Gastroesophageal sphincter (tissue), 4 donors: ENCODE results near the gene RAD51B. TPM values are rescaled to one million over a fixed set of nuclear protein-coding genes. Genes with fewer than 3 reads are reported as not detected.

Source experiments
- ATAC-seq: fragments of 150-250 bp; one replicate; pipeline ENCODE4 v1.9.1; 2016; ENCODE audit warnings: mild to moderate bottlenecking, moderate library complexity
- H3K27ac ChIP-seq, 4 donors: fragments of 200-600 bp; sonication (generic) in 3 of 4; 1 replicate in 3 of 4; 2 replicates in 1 of 4; pipeline ENCODE4 v1.5.1; 2016 to 2019
- H3K27me3 ChIP-seq: fragments of 200-600 bp; sonication (generic); one replicate; pipeline ENCODE4 v1.5.1; 2019
- H3K36me3 ChIP-seq, 2 donors: fragments of 200-600 bp; sonication (generic); one replicate each; pipeline ENCODE4 v1.5.1; 2019; ENCODE audit warnings: control low read depth in 1 of 2
- H3K4me1 ChIP-seq, 3 donors: fragments of 200-600 bp; sonication (generic); 1 replicate in 2 of 3; 2 replicates in 1 of 3; pipeline ENCODE4 v1.5.1; 2016 to 2019; ENCODE audit warnings: control low read depth in 2 of 3
- H3K4me3 ChIP-seq, 2 donors: fragments of 200-600 bp; sonication (generic); one replicate each; pipeline ENCODE4 v1.5.1; 2019; ENCODE audit warnings: mild to moderate bottlenecking in 1 of 2, moderate library complexity in 1 of 2
- H3K9me3 ChIP-seq, 3 donors: fragments of 200-600 bp; sonication (generic); one replicate each; pipeline ENCODE4 v1.5.1; 2017 to 2019; ENCODE audit warnings: control low read depth in 2 of 3
- EP300 ChIP-seq: sonication (generic); formaldehyde crosslinking; IDR thresholded peaks from one replicate; pipeline ENCODE4 v1.6.1; 2017; ENCODE audit warnings: antibody characterized with exemption, mild to moderate bottlenecking
- POLR2A ChIP-seq, 2 donors: fragments of 450-650 bp; IDR thresholded peaks; one replicate each; pipeline ENCODE4 v1.6.1; 2017; ENCODE audit warnings: antibody characterized with exemption in 2 of 2, mild to moderate bottlenecking in 2 of 2, moderate library complexity in 1 of 2
- POLR2AphosphoS5 ChIP-seq: sonication (generic); formaldehyde crosslinking; IDR thresholded peaks from one replicate; pipeline ENCODE4 v1.6.1; 2017; ENCODE audit warnings: antibody characterized with exemption
- WGBS, 2 donors: methylation state at CpG; one replicate each; pipeline ENCODE4 v1.1.5; 2018; ENCODE audit warnings: low coverage in 1 of 2; 5-methylcytosine and 5-hydroxymethylcytosine counted together
- total RNA-seq, 4 donors: library from RNA; depleted of rRNA; stranded (reverse); fragments of >200 nt; gene quantifications; one replicate each; pipeline ENCODE4 v1.1.0, GENCODE V29; 2016
- TF ChIP-seq, protein P1 (sequence below), 4 experiments: fragments of 200-600 bp in 2 of 4; fragments of 450-650 bp in 2 of 4; sonication (generic) in 1 of 4; IDR thresholded peaks; one replicate each; pipeline ENCODE4 v1.5.1; 2017 to 2019; ENCODE audit warnings: antibody characterized with exemption in 4 of 4, mild to moderate bottlenecking in 2 of 4, moderate library complexity in 2 of 4

RAD51B gene
- total RNA-seq, 4 donors from 2014 or later = 5.1 to 7.0 (median 6.0) TPM

GRCh38 chr14:68331991-68332390 lies 512.4 kb downstream of the RAD51B start:
- Histone ChIP-seq H3K4me1 (no peaks in the 10 kb centered on the region), H3K9me3 (no peaks in the 10 kb centered on the region), H3K4me3 (no peak overlapping the region), H3K36me3 (no peaks in the 10 kb centered on the region), H3K27me3 (no peaks in the 10 kb centered on the region), H3K27ac (no peak overlapping the region)
- TF ChIP-seq POLR2AphosphoS5 (no peak), EP300 (no peak), POLR2A (IDR thresholded peaks at IDR 0.05) (no peak)
- TF ChIP-seq, protein P1, sequence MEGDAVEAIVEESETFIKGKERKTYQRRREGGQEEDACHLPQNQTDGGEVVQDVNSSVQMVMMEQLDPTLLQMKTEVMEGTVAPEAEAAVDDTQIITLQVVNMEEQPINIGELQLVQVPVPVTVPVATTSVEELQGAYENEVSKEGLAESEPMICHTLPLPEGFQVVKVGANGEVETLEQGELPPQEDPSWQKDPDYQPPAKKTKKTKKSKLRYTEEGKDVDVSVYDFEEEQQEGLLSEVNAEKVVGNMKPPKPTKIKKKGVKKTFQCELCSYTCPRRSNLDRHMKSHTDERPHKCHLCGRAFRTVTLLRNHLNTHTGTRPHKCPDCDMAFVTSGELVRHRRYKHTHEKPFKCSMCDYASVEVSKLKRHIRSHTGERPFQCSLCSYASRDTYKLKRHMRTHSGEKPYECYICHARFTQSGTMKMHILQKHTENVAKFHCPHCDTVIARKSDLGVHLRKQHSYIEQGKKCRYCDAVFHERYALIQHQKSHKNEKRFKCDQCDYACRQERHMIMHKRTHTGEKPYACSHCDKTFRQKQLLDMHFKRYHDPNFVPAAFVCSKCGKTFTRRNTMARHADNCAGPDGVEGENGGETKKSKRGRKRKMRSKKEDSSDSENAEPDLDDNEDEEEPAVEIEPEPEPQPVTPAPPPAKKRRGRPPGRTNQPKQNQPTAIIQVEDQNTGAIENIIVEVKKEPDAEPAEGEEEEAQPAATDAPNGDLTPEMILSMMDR (IDR thresholded peaks at IDR 0.05) = no peak
- WGBS, 2 donors = 44 to 73% methylated on average over 1 of the region's 1 CpG
- ATAC-seq = no peak

GRCh38 chr14:68333262-68333661 lies 513.7 kb downstream of the RAD51B start:
- 67 to 77% methylated on average over 1 to 2 of the region's 2 CpGs for WGBS, 2 donors
- Histone ChIP-seq H3K4me3 (no peak overlapping the region), H3K27ac (no peak overlapping the region), H3K9me3 (no peaks in the 10 kb centered on the region), H3K36me3 (no peaks in the 10 kb centered on the region), H3K27me3 (no peaks in the 10 kb centered on the region), H3K4me1 (peaks cover 0 to 6% (median 0%) of the 10 kb centered on the region in 3 donors)
- TF ChIP-seq, protein P1 (IDR thresholded peaks at IDR 0.05) = no peak
- TF ChIP-seq POLR2A (IDR thresholded peaks at IDR 0.05) (no peak), EP300 (no peak), POLR2AphosphoS5 (no peak)
- no peak for ATAC-seq

DNA sequence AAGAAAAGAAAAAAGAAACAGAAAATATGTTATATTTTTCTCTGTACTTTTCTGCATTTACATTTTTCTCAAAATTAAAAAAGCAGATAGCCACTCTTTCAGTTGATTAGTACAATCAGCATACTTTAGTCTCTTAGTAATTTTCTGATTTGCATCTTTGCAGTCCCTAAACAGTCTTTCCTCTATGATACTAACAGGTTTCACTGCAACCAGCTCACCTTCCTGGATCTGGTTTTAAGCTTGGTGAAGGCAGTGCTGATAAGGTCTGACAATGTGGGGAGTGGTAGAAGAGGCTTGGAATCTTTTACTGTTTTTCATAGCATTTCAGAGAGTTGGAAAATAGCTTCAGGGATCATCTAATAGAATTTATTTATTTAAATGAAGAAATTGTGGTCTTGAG lies 515.7 kb downstream of the RAD51B start:
- no peaks in the 10 kb centered on the region for H3K27me3 ChIP-seq
- no peaks in the 10 kb centered on the region for H3K36me3 ChIP-seq
- H3K4me3 ChIP-seq = no peak overlapping the region
- ATAC-seq = no peak
- H3K9me3 ChIP-seq = no peaks in the 10 kb centered on the region
- no peak for TF ChIP-seq POLR2A (IDR thresholded peaks at IDR 0.05)
- no peak for TF ChIP-seq EP300
- TF ChIP-seq, protein P1 (IDR thresholded peaks at IDR 0.05) = no peak
- no peak for TF ChIP-seq POLR2AphosphoS5
- peaks cover 0 to 10% (median 0%) of the 10 kb centered on the region in 3 donors for H3K4me1 ChIP-seq
- H3K27ac ChIP-seq = no peak overlapping the region

- Histone ChIP-seq H3K27me3 (no peaks in the 10 kb centered on the region), H3K9me3 (no peaks in the 10 kb centered on the region), H3K36me3 (no peaks in the 10 kb centered on the region), H3K27ac (no peak overlapping the region), H3K4me1 (peaks cover 0 to 18% (median 0%) of the 10 kb centered on the region in 3 donors), H3K4me3 (no peak overlapping the region)
- 95 to 100% methylated on average over 1 of the region's 1 CpG for WGBS, 2 donors
- no peak for TF ChIP-seq POLR2A (IDR thresholded peaks at IDR 0.05)
- TF ChIP-seq POLR2AphosphoS5 = no peak
- TF ChIP-seq, protein P1 (IDR thresholded peaks at IDR 0.05) = no peak
- TF ChIP-seq EP300 = no peak
- no peak for ATAC-seq
Observed at GRCh38 chr14:68336165-68336564, 516.6 kb downstream of the RAD51B start.

DNA sequence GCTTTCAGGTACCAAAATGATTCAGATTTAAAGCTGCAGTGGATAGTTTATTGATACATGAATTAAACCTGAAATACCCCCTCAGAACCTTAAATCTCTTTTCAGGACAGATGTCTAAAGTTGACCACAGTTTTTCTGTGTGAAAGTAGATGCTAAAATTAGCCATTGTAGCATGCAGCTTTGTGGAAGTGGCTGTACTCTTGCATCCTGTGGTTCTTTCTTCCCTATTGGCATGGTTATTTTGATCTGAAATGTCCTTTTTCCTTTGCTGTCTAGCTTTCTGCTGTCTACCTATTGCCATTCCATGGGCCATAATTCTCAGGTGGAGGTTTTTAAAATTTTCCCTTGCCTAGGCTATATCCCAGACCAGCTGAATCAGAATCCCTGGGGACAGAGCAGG lies 517.7 kb downstream of the RAD51B start:
- TF ChIP-seq EP300 (no peak), POLR2AphosphoS5 (no peak), POLR2A (IDR thresholded peaks at IDR 0.05) (no peak)
- TF ChIP-seq, protein P1 (IDR thresholded peaks at IDR 0.05) = no peak
- no peaks in the 10 kb centered on the region for H3K9me3 ChIP-seq
- peaks cover 0 to 29% (median 0%) of the 10 kb centered on the region in 3 donors for H3K4me1 ChIP-seq
- no peak for ATAC-seq
- H3K27me3 ChIP-seq = no peaks in the 10 kb centered on the region
- no peak overlapping the region for H3K4me3 ChIP-seq
- H3K36me3 ChIP-seq = no peaks in the 10 kb centered on the region
- H3K27ac ChIP-seq = no peak overlapping the region
